HCT116 (cell line): ENCODE results near the gene PEX12. TPM values are rescaled to one million over a fixed set of nuclear protein-coding genes. Genes with fewer than 3 reads are reported as not detected.
"Not testable (repeated sequence)": the region's sequence is repeated elsewhere in the genome, so short reads cannot be mapped to it uniquely, and the experiment has no call there.

ENCODE experiments used
- ATAC-seq: fragments of 200-7000 bp; cut with Tn5 transposase; 2 replicates; pipeline ENCODE4 v1.9.1; 2020; ENCODE audit warnings: mild to moderate bottlenecking, moderate library complexity
- BruUV-seq: library from RNA; stranded (reverse); fragments of 400-500 nt; replicated peaks from 2 replicates; lab custom pipeline; 2021; lab: Mats Ljungman, UMichigan
- CTCF ChIA-PET: fragments of 300-600 bp; sonication (Branson Sonifier 250); formaldehyde crosslinking; loops from one replicate; lab custom pipeline; 2021; ENCODE audit warnings: antibody characterized with exemption; lab: Charles Lee
- POLR2A ChIA-PET: fragments of 300-600, 350-600 bp; sonication (Branson Sonifier 250); formaldehyde crosslinking; loops from one replicate; lab custom pipeline; 2021; ENCODE audit warnings: antibody characterized with exemption; lab: Charles Lee
- RAD21 ChIA-PET, 2 experiments: fragments of 300-600 bp; sonication (Branson Sonifier 250); formaldehyde crosslinking; loops; one replicate each; lab custom pipeline; 2023; ENCODE audit warnings: low total read pairs in 2 of 2; ENCODE audit not compliant: uncharacterized antibody in 2 of 2, unreplicated experiment in 2 of 2, low non-redundant PET in 1 of 2; lab: Charles Lee
- DNase-seq: peaks from one replicate; pipeline ENCODE4 v3.0.0-alpha.2; 2010; ENCODE audit warnings: low read depth, low spot score
- H2AFZ ChIP-seq: fragments of 200-600 bp; shearing (Covaris generic), sonication (generic); 2 replicates; pipeline ENCODE4 v1.6.1; 2017; ENCODE audit warnings: low read depth, mixed run types, mixed read lengths, antibody characterized with exemption, low read length; ENCODE audit not compliant: poor library complexity, severe bottlenecking
- H3K27ac ChIP-seq: 2 replicates; pipeline ENCODE4 v1.5.1; 2012; ENCODE audit warnings: low read depth, low read length
- H3K27me3 ChIP-seq: fragments of 200-600 bp; sonication (generic); 2 replicates; pipeline ENCODE4 v1.6.1; 2016; ENCODE audit warnings: mixed run types, low read length, mixed read lengths; ENCODE audit not compliant: insufficient read depth
- H3K36me3 ChIP-seq, 2 experiments: fragments of 200-500 bp in 1 of 2; fragments of 200-600 bp in 1 of 2; sonication (Bioruptor generic) in 1 of 2; sonication (generic) in 1 of 2; 2 replicates each; pipeline versions ENCODE4 v1.5.1 to v1.6.1; 2014 to 2016; ENCODE audit warnings: low read length in 2 of 2, inconsistent platforms in 1 of 2, mixed read lengths in 1 of 2, mixed run types in 1 of 2; ENCODE audit not compliant: insufficient read depth in 2 of 2, control insufficient read depth in 1 of 2
- H3K4me1 ChIP-seq, 2 experiments: fragments of 200-600 bp in 1 of 2; sonication (generic) in 1 of 2; 2 replicates each; pipeline versions ENCODE4 v1.5.1 to v1.6.1; 2012 to 2017; ENCODE audit warnings: low read length in 2 of 2, inconsistent platforms in 1 of 2, mild to moderate bottlenecking in 1 of 2, mixed read lengths in 1 of 2, mixed run types in 1 of 2, moderate library complexity in 1 of 2; ENCODE audit not compliant: insufficient read depth in 2 of 2, control insufficient read depth in 1 of 2
- H3K4me2 ChIP-seq: fragments of 200-600 bp; sonication (generic); 2 replicates; pipeline ENCODE4 v1.6.1; 2017; ENCODE audit warnings: mixed run types, low read length, mixed read lengths
- H3K4me3 ChIP-seq, 2 experiments: fragments of 200-600 bp in 1 of 2; sonication (generic) in 1 of 2; replicated peaks in 1 of 2; 2 replicates each; pipeline ENCODE4 v1.5.1; 2011 to 2016; ENCODE audit warnings: low read length in 2 of 2, control low read depth in 1 of 2, low read depth in 1 of 2, mild to moderate bottlenecking in 1 of 2, mixed read lengths in 1 of 2, mixed run types in 1 of 2
- H3K79me2 ChIP-seq: fragments of 200-600 bp; sonication (generic); 2 replicates; pipeline ENCODE4 v1.6.1; 2017; ENCODE audit warnings: mild to moderate bottlenecking, mixed run types, low read length, moderate library complexity, mixed read lengths; ENCODE audit not compliant: insufficient read depth
- H3K9ac ChIP-seq: fragments of 200-600 bp; sonication (generic); 2 replicates; pipeline ENCODE4 v1.6.1; 2016; ENCODE audit warnings: low read length, mixed read lengths
- H3K9me2 ChIP-seq: fragments of 200-600 bp; sonication (generic), shearing (Covaris generic); 2 replicates; pipeline ENCODE4 v1.6.1; 2017; ENCODE audit warnings: mixed run types, mild to moderate bottlenecking, moderate library complexity; ENCODE audit not compliant: insufficient read depth
- H3K9me3 ChIP-seq, 2 experiments: fragments of 200-500 bp in 1 of 2; fragments of 200-600 bp in 1 of 2; sonication (Bioruptor generic) in 1 of 2; sonication (generic) in 1 of 2; 2 replicates each; pipeline ENCODE4 v1.6.1; 2014 to 2017; ENCODE audit warnings: low read length in 2 of 2, mixed read lengths in 2 of 2, inconsistent platforms in 1 of 2, low read depth in 1 of 2, mild to moderate bottlenecking in 1 of 2, mixed run types in 1 of 2, moderate library complexity in 1 of 2; ENCODE audit not compliant: control insufficient read depth in 1 of 2, insufficient read depth in 1 of 2
- H4K20me1 ChIP-seq: fragments of 200-600 bp; sonication (generic), shearing (Covaris generic); 2 replicates; pipeline ENCODE4 v1.6.1; 2017; ENCODE audit warnings: mixed run types, mild to moderate bottlenecking, moderate library complexity; ENCODE audit not compliant: insufficient read depth
- ATF3 ChIP-seq: IDR thresholded peaks from 2 replicates; pipeline ENCODE4 v1.6.1; 2012
- CEBPB ChIP-seq: IDR thresholded peaks from 2 replicates; pipeline ENCODE4 v1.6.1; 2012; ENCODE audit warnings: low read depth
- EGR1 ChIP-seq: IDR thresholded peaks from 2 replicates; pipeline ENCODE4 v1.6.1; 2012; ENCODE audit warnings: low read depth
- EZH2phosphoT487 ChIP-seq: fragments of 200-600 bp; IDR thresholded peaks from 2 replicates; pipeline ENCODE4 v1.6.1; 2018; ENCODE audit warnings: antibody characterized with exemption, borderline replicate concordance
- FOSL1 ChIP-seq: IDR thresholded peaks from 2 replicates; pipeline ENCODE4 v1.6.1; 2012; ENCODE audit warnings: low read depth
- JUND ChIP-seq: IDR thresholded peaks from 2 replicates; pipeline ENCODE4 v1.6.1; 2012
- RAD21 ChIP-seq: IDR thresholded peaks from 2 replicates; pipeline ENCODE4 v1.6.1; 2012; ENCODE audit warnings: low read depth, mild to moderate bottlenecking
- SP1 ChIP-seq: IDR thresholded peaks from 2 replicates; pipeline ENCODE4 v1.6.1; 2012; ENCODE audit warnings: low read depth
- YY1 ChIP-seq: IDR thresholded peaks from 2 replicates; pipeline ENCODE4 v1.6.1; 2011; ENCODE audit warnings: low read length, low read depth, moderate library complexity, mild to moderate bottlenecking; ENCODE audit not compliant: insufficient replicate concordance; ENCODE audit errors: extremely low read depth
- ZFX ChIP-seq: fragments of 450-650 bp; IDR thresholded peaks from 2 replicates; pipeline ENCODE4 v1.6.1; 2017
- intact Hi-C: fragments of 100-400 bp; cut with micrococcal nuclease; formaldehyde crosslinking; loops from 2 replicates; pipeline ENCODE4 v1.10.0; 2022
- total RNA-seq: library from RNA; stranded (reverse); gene quantifications from one replicate; pipeline ENCODE4 v1.2.1, GENCODE V29; 2021; ENCODE audit not compliant: unreplicated experiment
- TF ChIP-seq, protein P1 (sequence below): IDR thresholded peaks from 2 replicates; pipeline ENCODE4 v1.6.1; 2012; ENCODE audit warnings: low read depth

The PEX12 gene
- total RNA-seq, 1 experiment from 2014 or later, result 5.0 TPM

GRCh38 chr17:35536664-35537171 is 41.7 kb downstream of the PEX12 start (continued):
- no peak for TF ChIP-seq ATF3
- TF ChIP-seq RAD21, result no peak
- no peak for TF ChIP-seq EGR1
- no peak for TF ChIP-seq CEBPB
- TF ChIP-seq, all 23 proteins: peak for 0

GRCh38 chr17:35535406-35535805 is 43.0 kb downstream of the PEX12 start:
- H3K9me3 ChIP-seq, H3K36me3 ChIP-seq, H3K9me2 ChIP-seq, BruUV-seq, H3K9ac ChIP-seq, RAD21 ChIA-PET, H2AFZ ChIP-seq, H3K79me2 ChIP-seq, H3K27me3 ChIP-seq, H3K27ac ChIP-seq, DNase-seq, H3K4me1 ChIP-seq, H4K20me1 ChIP-seq, POLR2A ChIA-PET, ATAC-seq, H3K4me2 ChIP-seq, H3K4me3 ChIP-seq: not testable (repeated sequence)
- CTCF ChIA-PET, result interaction anchor here (2.9 kb wide), 1 partner anchor 222 kb away, joined by 37 read pairs; no protein-coding TSS in a partner anchor
- intact Hi-C loops, result loop anchor here (5.0 kb wide), 2 partner anchors 278 to 538 kb away; no protein-coding TSS in a partner anchor

DNA sequence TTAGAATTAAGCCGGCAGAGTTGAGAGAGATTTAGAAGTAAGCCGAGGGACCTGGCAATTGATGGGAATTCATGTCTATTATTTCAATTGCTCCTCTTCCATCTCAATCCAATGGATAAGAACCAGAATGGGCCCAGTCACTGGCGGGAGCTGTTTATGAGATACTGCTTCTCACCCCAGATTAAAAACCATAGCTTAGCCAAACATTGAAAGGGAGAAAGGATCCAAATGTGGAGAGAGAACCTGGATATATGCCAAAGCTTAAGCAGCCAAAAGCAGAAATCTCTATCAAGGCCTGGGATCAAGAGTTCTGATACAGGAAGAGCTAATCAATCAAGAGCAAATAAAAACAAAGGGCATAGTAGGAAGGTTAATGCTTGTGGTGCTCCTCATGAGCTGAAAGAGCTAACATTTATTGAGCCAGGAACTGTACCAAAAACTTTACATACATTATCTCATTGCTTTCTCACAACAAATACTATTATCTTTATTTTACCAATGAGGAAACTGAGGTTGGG is 43.7 kb downstream of the PEX12 start:
- Histone ChIP-seq H3K9me2 (no peaks in the 10 kb centered on the region), H3K4me1 (peaks cover 0 to 2% of the 10 kb centered on the region in 2 experiments; a peak in 1 of 4 replicates), H3K79me2 (no peaks in the 10 kb centered on the region), H3K9me3 (no peaks in the 10 kb centered on the region), H3K4me3 (no peak overlapping the region), H3K27me3 (no peaks in the 10 kb centered on the region; the same call in 1 of the 2 replicates), H3K9ac (no peak overlapping the region), H3K27ac (no peak overlapping the region), H3K36me3 (no peaks in the 10 kb centered on the region), H3K4me2 (no peak overlapping the region), H4K20me1 (no peaks in the 10 kb centered on the region), H2AFZ (no peak overlapping the region)
- intact Hi-C loops, result loop anchor here (5.0 kb wide), 3 partner anchors 277 to 1112 kb away; no protein-coding TSS in a partner anchor
- RAD21 ChIA-PET, result no interaction called here
- CTCF ChIA-PET, result interaction anchor here (1.3 to 2.9 kb wide), 2 partner anchors 19 to 221 kb away, joined by 3 to 37 read pairs; no protein-coding TSS in a partner anchor
- POLR2A ChIA-PET, result no interaction called here
- ATAC-seq, result no peak
- TF ChIP-seq SP1 (no peak), FOSL1 (no peak), RAD21 (no peak), JUND (no peak), ZFX (no peak), EZH2phosphoT487 (no peak), YY1 (no peak)
- TF ChIP-seq, protein P1, sequence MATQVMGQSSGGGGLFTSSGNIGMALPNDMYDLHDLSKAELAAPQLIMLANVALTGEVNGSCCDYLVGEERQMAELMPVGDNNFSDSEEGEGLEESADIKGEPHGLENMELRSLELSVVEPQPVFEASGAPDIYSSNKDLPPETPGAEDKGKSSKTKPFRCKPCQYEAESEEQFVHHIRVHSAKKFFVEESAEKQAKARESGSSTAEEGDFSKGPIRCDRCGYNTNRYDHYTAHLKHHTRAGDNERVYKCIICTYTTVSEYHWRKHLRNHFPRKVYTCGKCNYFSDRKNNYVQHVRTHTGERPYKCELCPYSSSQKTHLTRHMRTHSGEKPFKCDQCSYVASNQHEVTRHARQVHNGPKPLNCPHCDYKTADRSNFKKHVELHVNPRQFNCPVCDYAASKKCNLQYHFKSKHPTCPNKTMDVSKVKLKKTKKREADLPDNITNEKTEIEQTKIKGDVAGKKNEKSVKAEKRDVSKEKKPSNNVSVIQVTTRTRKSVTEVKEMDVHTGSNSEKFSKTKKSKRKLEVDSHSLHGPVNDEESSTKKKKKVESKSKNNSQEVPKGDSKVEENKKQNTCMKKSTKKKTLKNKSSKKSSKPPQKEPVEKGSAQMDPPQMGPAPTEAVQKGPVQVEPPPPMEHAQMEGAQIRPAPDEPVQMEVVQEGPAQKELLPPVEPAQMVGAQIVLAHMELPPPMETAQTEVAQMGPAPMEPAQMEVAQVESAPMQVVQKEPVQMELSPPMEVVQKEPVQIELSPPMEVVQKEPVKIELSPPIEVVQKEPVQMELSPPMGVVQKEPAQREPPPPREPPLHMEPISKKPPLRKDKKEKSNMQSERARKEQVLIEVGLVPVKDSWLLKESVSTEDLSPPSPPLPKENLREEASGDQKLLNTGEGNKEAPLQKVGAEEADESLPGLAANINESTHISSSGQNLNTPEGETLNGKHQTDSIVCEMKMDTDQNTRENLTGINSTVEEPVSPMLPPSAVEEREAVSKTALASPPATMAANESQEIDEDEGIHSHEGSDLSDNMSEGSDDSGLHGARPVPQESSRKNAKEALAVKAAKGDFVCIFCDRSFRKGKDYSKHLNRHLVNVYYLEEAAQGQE, result no peak
- no TSS peak for BruUV-seq
- no peak for DNase-seq
